A549 (cell line): Measurements from ENCODE around the gene ICE2. TPM values are rescaled to one million over a fixed set of nuclear protein-coding genes. Genes with fewer than 3 reads are reported as not detected.

Source experiments
- ATAC-seq, 2 experiments: fragments of 200-7000 bp in 1 of 2; fragments of >200 bp in 1 of 2; cut with Nextera tagmentation in 1 of 2; cut with Tn5 transposase in 1 of 2; 3 replicates each; pipeline versions ENCODE4 v1.8.0 to v1.9.1; 2018 to 2020; ENCODE audit warnings: mild to moderate bottlenecking in 1 of 2, moderate library complexity in 1 of 2
- CTCF ChIA-PET: fragments of 300-600 bp; sonication (Branson Sonifier 250); formaldehyde crosslinking; extraction: SDS; loops from one replicate; lab custom pipeline; 2021; ENCODE audit warnings: antibody characterized with exemption, inconsistent platforms; lab: Yijun Ruan, JAX
- POLR2A ChIA-PET: fragments of 350-600 bp; formaldehyde crosslinking; extraction: SDS; loops from one replicate; lab custom pipeline; 2021; ENCODE audit warnings: antibody characterized with exemption, inconsistent platforms; lab: Yijun Ruan, JAX
- DNase-seq, 2 experiments: peaks; one replicate each; pipeline versions ENCODE4 v3.0.0 to v3.0.0-alpha.2; 2011 to 2016; ENCODE audit warnings: low read depth in 1 of 2, low spot score in 1 of 2
- FAIRE-seq: peaks from 2 replicates; lab custom pipeline; 2011; peaks lifted over from hg19 to GRCh38; lab: Jason Lieb, UNC
- H3K27ac ChIP-seq, 2 experiments: fragments of >200 bp; sonication (Bioruptor Twin); formaldehyde crosslinking; 3 replicates each; pipeline ENCODE4 v1.5.1; 2016 to 2017
- H3K4me1 ChIP-seq: fragments of >200 bp; sonication (Bioruptor Twin); formaldehyde crosslinking; 3 replicates; pipeline ENCODE4 v1.6.1; 2016
- H3K4me2 ChIP-seq: fragments of >200 bp; sonication (Bioruptor Twin); formaldehyde crosslinking; 3 replicates; pipeline ENCODE4 v1.6.1; 2016
- H3K4me3 ChIP-seq: fragments of >200 bp; sonication (Bioruptor Twin); formaldehyde crosslinking; 3 replicates; pipeline ENCODE4 v1.5.1; 2016
- H3K9me3 ChIP-seq: fragments of >200 bp; sonication (Bioruptor Twin); formaldehyde crosslinking; 3 replicates; pipeline ENCODE4 v1.6.1; 2016
- FOXS1 ChIP-seq: fragments of 250-450 bp; sonication (Bioruptor Pico); IDR thresholded peaks from 2 replicates; pipeline ENCODE4 v1.5.0; 2020; ENCODE audit warnings: mild to moderate bottlenecking, moderate library complexity
- HES2 ChIP-seq: fragments of >200 bp; sonication (Bioruptor Twin); formaldehyde crosslinking; IDR thresholded peaks from 2 replicates; pipeline ENCODE4 v1.6.1; 2016
- HMGXB4 ChIP-seq: fragments of 250-450 bp; sonication (Bioruptor Pico); IDR thresholded peaks from 2 replicates; pipeline ENCODE4 v1.5.0; 2021; ENCODE audit warnings: mild to moderate bottlenecking, moderate library complexity, borderline replicate concordance
- HOXA7 ChIP-seq: fragments of 250-450 bp; sonication (Bioruptor Pico); IDR thresholded peaks from 2 replicates; pipeline ENCODE4 v1.5.0; 2020; ENCODE audit warnings: mild to moderate bottlenecking, moderate library complexity
- HOXB5 ChIP-seq: fragments of 250-450 bp; sonication (Bioruptor Pico); IDR thresholded peaks from 2 replicates; pipeline ENCODE4 v1.5.0; 2020; ENCODE audit warnings: mild to moderate bottlenecking, moderate library complexity
- JUNB ChIP-seq: fragments of >200 bp; sonication (Bioruptor Twin); formaldehyde crosslinking; IDR thresholded peaks from 2 replicates; pipeline ENCODE4 v1.6.1; 2016
- KDM1A ChIP-seq: fragments of 200-600 bp; sonication (generic); IDR thresholded peaks from 2 replicates; pipeline ENCODE4 v1.6.1; 2016; ENCODE audit warnings: low read depth, mild to moderate bottlenecking
- MAFK ChIP-seq: fragments of 450-650 bp; IDR thresholded peaks from 2 replicates; pipeline ENCODE4 v1.6.1; 2014; ENCODE audit not compliant: partially characterized antibody
- MAZ ChIP-seq: fragments of 150-350 bp; IDR thresholded peaks from 2 replicates; pipeline ENCODE4 v1.6.1; 2014; ENCODE audit warnings: antibody characterized with exemption, low read depth, low read length, borderline replicate concordance
- NPAS2 ChIP-seq: fragments of 250-450 bp; sonication (Bioruptor Pico); IDR thresholded peaks from 2 replicates; pipeline ENCODE4 v1.8.0; 2022; ENCODE audit warnings: mild to moderate bottlenecking, moderate library complexity, borderline replicate concordance
- PBX3 ChIP-seq: IDR thresholded peaks from 2 replicates; pipeline ENCODE4 v1.6.1; 2012
- RAD21 ChIP-seq, 2 experiments: fragments of >200 bp in 1 of 2; sonication (Bioruptor Twin) in 1 of 2; formaldehyde crosslinking in 1 of 2; IDR thresholded peaks in 1 of 2; conservative IDR thresholded peaks in 1 of 2; 2 replicates in 1 of 2; 3 replicates in 1 of 2; pipeline ENCODE4 v1.6.1; 2012 to 2018; ENCODE audit warnings: inconsistent platforms in 1 of 2
- RARB ChIP-seq: fragments of 250-450 bp; sonication (Bioruptor Pico); IDR thresholded peaks from 2 replicates; pipeline ENCODE4 v1.8.0; 2021; ENCODE audit warnings: mild to moderate bottlenecking, moderate library complexity
- TFCP2L1 ChIP-seq: fragments of 250-450 bp; sonication (Bioruptor Pico); IDR thresholded peaks from 2 replicates; pipeline ENCODE4 v1.5.0; 2021; ENCODE audit warnings: mild to moderate bottlenecking
- WGBS: methylation state at CpG from one replicate; pipeline ENCODE4 v1.1.6; 2017; ENCODE audit errors: missing lambda C conversion rate; 5-methylcytosine and 5-hydroxymethylcytosine counted together
- polyA plus RNA-seq, 4 experiments: library from polyadenylated mRNA; depleted of rRNA in 3 of 4; stranded (reverse); fragments of >200 nt; fragmentation: RNase III in 1 of 4; extraction: RNeasy Plus Mini Kit Qiagen cat#74134 plus additional on column Dnase treatment in 1 of 4; gene quantifications; 2 replicates in 3 of 4; 3 replicates in 1 of 4; pipeline ENCODE4 v1.2.3, GENCODE V29; 2011 to 2017

ICE2 gene
- polyA plus RNA-seq, 2 of the 4 experiments (the other 2 are of a cell fraction): 43.1 to 87.6 TPM

- Histone ChIP-seq H3K9me3 (no peaks in the 10 kb centered on the region), H3K4me3 (no peak overlapping the region), H3K4me2 (peak overlapping the region; percentile 54; the same call in 1 of the 3 replicates), H3K4me1 (peaks cover 50% of the 10 kb centered on the region), H3K27ac (peak overlapping the region; percentile 0 to 62; a peak in 2 of 6 replicates)
- TF ChIP-seq PBX3: no peak
- TF ChIP-seq NPAS2 (CRISPR knock-in tag): no peak
- TF ChIP-seq HOXA7 (CRISPR knock-in tag): no peak
- TF ChIP-seq HES2: no peak
- no peak for TF ChIP-seq TFCP2L1 (CRISPR knock-in tag)
- TF ChIP-seq RAD21 (conservative IDR thresholded peaks at IDR 0.05 in 1 of 2, IDR thresholded peaks at IDR 0.05 in 1 of 2): no peak
- WGBS: 96% methylated on average over 2 of the region's 2 CpGs
- FAIRE-seq (peak; percentile 92), ATAC-seq (no peak), DNase-seq (no peak)
- POLR2A ChIA-PET: interaction anchor here (6.8 kb wide), 1 partner anchor 25 kb away, joined by 66 read pairs; the partner anchor contains the start of gene ANXA2
- CTCF ChIA-PET: interaction anchor here (0.6 to 1.2 kb wide), 4 partner anchors 19 to 60 kb away, joined by 3 to 5 read pairs (median 4); no protein-coding TSS in a partner anchor
These were observed 58.7 kb downstream of the ICE2 start for GRCh38 chr15:60420203-60420716.

GRCh38 chr15:60419753-60420152 is 59.2 kb downstream of the ICE2 start:
- no peak for TF ChIP-seq HMGXB4
- no peak for TF ChIP-seq FOXS1
- WGBS: 73% methylated on average over 2 of the region's 2 CpGs
- H3K4me3 ChIP-seq: no peak overlapping the region
- H3K4me1 ChIP-seq: peaks cover 50% of the 10 kb centered on the region
- ATAC-seq: no peak
- ChIA-PET POLR2A (interaction anchor here (6.8 kb wide), 1 partner anchor 24 kb away, joined by 66 read pairs; the partner anchor contains the start of gene ANXA2), CTCF (interaction anchor here (0.9 to 1.2 kb wide), 2 partner anchors 20 to 24 kb away, joined by 3 to 5 read pairs; no protein-coding TSS in a partner anchor)
- peak overlapping the region in 1 of 2 experiments; percentile 62; a peak in 1 of 6 replicates for H3K27ac ChIP-seq
- FAIRE-seq: no peak
- H3K9me3 ChIP-seq: no peaks in the 10 kb centered on the region
- H3K4me2 ChIP-seq: no peak overlapping the region
- DNase-seq: no peak

DNA sequence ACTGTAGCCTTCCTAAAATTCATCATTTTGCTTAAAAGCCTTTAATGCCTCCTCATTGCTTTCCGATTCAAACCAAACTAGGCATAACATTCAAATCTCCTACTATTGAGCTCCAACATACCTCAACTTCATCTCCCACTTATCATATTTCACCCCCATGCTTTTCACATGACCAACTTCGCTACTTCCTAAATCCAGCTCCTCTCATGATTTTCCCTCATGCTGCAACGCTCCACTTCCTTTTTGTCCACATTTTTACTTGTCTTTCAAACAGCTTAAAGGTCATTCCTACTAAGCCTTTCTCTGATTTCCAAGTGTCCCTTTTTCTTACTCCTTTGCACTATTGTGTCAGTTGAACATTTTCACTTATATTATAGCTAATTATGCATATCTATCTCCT is 60.8 kb downstream of the ICE2 start:
- Histone ChIP-seq H3K4me2 (no peak overlapping the region), H3K9me3 (no peaks in the 10 kb centered on the region), H3K4me1 (peaks cover 49% of the 10 kb centered on the region), H3K27ac (no peak overlapping the region; a peak in 1 of 6 replicates), H3K4me3 (no peak overlapping the region)
- TF ChIP-seq HES2 (no peak), KDM1A (no peak), HOXB5 (CRISPR knock-in tag) (no peak), MAZ (no peak)
- CTCF ChIA-PET: interaction anchor here (0.9 to 2.0 kb wide), 9 partner anchors 8 to 59 kb away, joined by 3 to 6 read pairs (median 4); no protein-coding TSS in a partner anchor
- POLR2A ChIA-PET: interaction anchor here (0.8 to 1.6 kb wide), 2 partner anchors 20 to 27 kb away, joined by 3 read pairs; partner anchors contain the start of gene ANXA2
- FAIRE-seq: no peak
- no peak for ATAC-seq
- WGBS: 91% methylated on average over 3 of the region's 3 CpGs
- no peak for DNase-seq

GRCh38 chr15:60417112-60417511 is 61.8 kb downstream of the ICE2 start:
- no peak for ATAC-seq
- POLR2A ChIA-PET: interaction anchor here (1.6 kb wide), 1 partner anchor 26 kb away, joined by 3 read pairs; no protein-coding TSS in a partner anchor
- 93% methylated on average over 4 of the region's 4 CpGs for WGBS
- TF ChIP-seq PBX3: no peak
- no peak for TF ChIP-seq NPAS2 (CRISPR knock-in tag)
- TF ChIP-seq JUNB: no peak
- TF ChIP-seq MAFK: no peak
- no peak for TF ChIP-seq FOXS1
- TF ChIP-seq RARB (CRISPR knock-in tag): no peak
- Histone ChIP-seq H3K4me1 (peaks cover 44% of the 10 kb centered on the region), H3K4me2 (no peak overlapping the region), H3K27ac (no peak overlapping the region), H3K4me3 (no peak overlapping the region), H3K9me3 (no peaks in the 10 kb centered on the region)
- CTCF ChIA-PET: interaction anchor here (0.6 to 2.0 kb wide), 4 partner anchors 9 to 57 kb away, joined by 3 to 6 read pairs (median 4); no protein-coding TSS in a partner anchor
- DNase-seq: no peak
- no peak for FAIRE-seq
